Measurements from ENCODE around the gene DHX58.

The DHX58 gene

GRCh38 chr17:42079541-42079940 lies 33.0 kb downstream of the DHX58 start:
- DNase-seq = no peak

- DNase-seq = no peak
These were observed 34.0 kb downstream of the DHX58 start for GRCh38 chr17:42078396-42079043.

GRCh38 chr17:42077755-42078154 lies 34.8 kb downstream of the DHX58 start:
- no peak for DNase-seq

- no peak for DNase-seq
These were observed 35.5 kb downstream of the DHX58 start for GRCh38 chr17:42076797-42077559.

- DNase-seq = no peak
These were observed 36.7 kb downstream of the DHX58 start for GRCh38 chr17:42075789-42076188.

- no peak for DNase-seq
These were observed 40.0 kb downstream of the DHX58 start for GRCh38 chr17:42072323-42073187.

GRCh38 chr17:42071810-42072209 lies 40.7 kb downstream of the DHX58 start:
- no peak for DNase-seq

GRCh38 chr17:42068979-42069378 lies 43.5 kb downstream of the DHX58 start:
- DNase-seq = no peak

- peak; percentile 14 for DNase-seq
These were observed 45.0 kb downstream of the DHX58 start for GRCh38 chr17:42067371-42068091.

- DNase-seq = no peak
These were observed 47.3 kb downstream of the DHX58 start for GRCh38 chr17:42065201-42065600.

- DNase-seq = no peak
These were observed 49.8 kb downstream of the DHX58 start for GRCh38 chr17:42062681-42063080.

GRCh38 chr17:42061646-42062487 lies 50.6 kb downstream of the DHX58 start:
- no peak for DNase-seq

GRCh38 chr17:42060231-42060630 lies 52.3 kb downstream of the DHX58 start:
- DNase-seq = no peak

- DNase-seq = no peak
These were observed 52.7 kb downstream of the DHX58 start for GRCh38 chr17:42059815-42060214.

GRCh38 chr17:42058063-42058462 lies 54.5 kb downstream of the DHX58 start:
- no peak for DNase-seq

GRCh38 chr17:42056635-42057034 lies 55.9 kb downstream of the DHX58 start:
- no peak for DNase-seq

- DNase-seq = no peak
These were observed 57.0 kb downstream of the DHX58 start for GRCh38 chr17:42055496-42055895.

GRCh38 chr17:42055027-42055426 lies 57.5 kb downstream of the DHX58 start:
- no peak for DNase-seq

GRCh38 chr17:42053731-42054500 lies 58.6 kb downstream of the DHX58 start:
- no peak for DNase-seq

GRCh38 chr17:42052346-42052877 lies 60.1 kb downstream of the DHX58 start:
- no peak for DNase-seq

GRCh38 chr17:42051645-42052044 lies 60.9 kb downstream of the DHX58 start:
- no peak for DNase-seq

Measured in NCI-H510A treated with DMSO at 0.1 percent for 48 hours (cell line).